Ishikawa (cell line): ENCODE results near the gene PARD3B.

Experiments used
- CEBPB ChIP-seq: IDR thresholded peaks from 2 replicates; pipeline ENCODE4 v1.6.1; 2012
- EGR1 ChIP-seq: IDR thresholded peaks from 2 replicates; pipeline ENCODE4 v1.6.1; 2012
- EP300 ChIP-seq: IDR thresholded peaks from 2 replicates; pipeline ENCODE4 v1.6.1; 2012; ENCODE audit warnings: borderline replicate concordance
- FOXM1 ChIP-seq: IDR thresholded peaks from 2 replicates; pipeline ENCODE4 v1.6.1; 2012; ENCODE audit warnings: low read depth, borderline replicate concordance
- TAF1 ChIP-seq: IDR thresholded peaks from 2 replicates; pipeline ENCODE4 v1.6.1; 2012; ENCODE audit warnings: low read depth, mild to moderate bottlenecking
- TCF12 ChIP-seq: IDR thresholded peaks from 2 replicates; pipeline ENCODE4 v1.6.1; 2012; ENCODE audit warnings: low read depth
- TEAD4 ChIP-seq: IDR thresholded peaks from 2 replicates; pipeline ENCODE4 v1.6.1; 2012
- YY1 ChIP-seq: IDR thresholded peaks from 2 replicates; pipeline ENCODE4 v1.6.1; 2012; ENCODE audit warnings: low read depth
- TF ChIP-seq, protein P1 (sequence below): IDR thresholded peaks from 2 replicates; pipeline ENCODE4 v1.6.1; 2012; ENCODE audit warnings: low read depth, mild to moderate bottlenecking
- TF ChIP-seq, protein P2 (sequence below): IDR thresholded peaks from 2 replicates; pipeline ENCODE4 v1.6.1; 2012

DNA sequence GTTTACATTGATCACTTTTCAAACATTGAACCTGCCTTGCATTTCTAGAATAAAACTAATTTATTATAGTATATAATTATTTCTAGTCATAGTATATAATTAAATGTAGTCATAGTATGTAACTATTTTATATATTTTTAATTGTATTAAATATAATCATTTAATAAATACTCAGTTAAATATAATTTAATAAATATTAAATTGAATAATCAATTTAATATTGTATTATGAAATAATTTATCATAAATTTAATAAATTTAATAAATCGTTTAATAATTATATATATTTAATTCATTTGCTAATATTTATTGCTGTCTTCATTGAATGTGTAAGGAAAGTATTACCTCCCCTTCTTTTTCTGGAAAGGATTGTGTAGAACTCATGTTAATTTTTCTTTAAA, 911.4 kb downstream of the PARD3B start:
- TF ChIP-seq FOXM1 (no peak), CEBPB (no peak), TAF1 (no peak), TEAD4 (no peak), EGR1 (no peak), YY1 (no peak), TCF12 (no peak), EP300 (no peak)
- TF ChIP-seq, protein P1, sequence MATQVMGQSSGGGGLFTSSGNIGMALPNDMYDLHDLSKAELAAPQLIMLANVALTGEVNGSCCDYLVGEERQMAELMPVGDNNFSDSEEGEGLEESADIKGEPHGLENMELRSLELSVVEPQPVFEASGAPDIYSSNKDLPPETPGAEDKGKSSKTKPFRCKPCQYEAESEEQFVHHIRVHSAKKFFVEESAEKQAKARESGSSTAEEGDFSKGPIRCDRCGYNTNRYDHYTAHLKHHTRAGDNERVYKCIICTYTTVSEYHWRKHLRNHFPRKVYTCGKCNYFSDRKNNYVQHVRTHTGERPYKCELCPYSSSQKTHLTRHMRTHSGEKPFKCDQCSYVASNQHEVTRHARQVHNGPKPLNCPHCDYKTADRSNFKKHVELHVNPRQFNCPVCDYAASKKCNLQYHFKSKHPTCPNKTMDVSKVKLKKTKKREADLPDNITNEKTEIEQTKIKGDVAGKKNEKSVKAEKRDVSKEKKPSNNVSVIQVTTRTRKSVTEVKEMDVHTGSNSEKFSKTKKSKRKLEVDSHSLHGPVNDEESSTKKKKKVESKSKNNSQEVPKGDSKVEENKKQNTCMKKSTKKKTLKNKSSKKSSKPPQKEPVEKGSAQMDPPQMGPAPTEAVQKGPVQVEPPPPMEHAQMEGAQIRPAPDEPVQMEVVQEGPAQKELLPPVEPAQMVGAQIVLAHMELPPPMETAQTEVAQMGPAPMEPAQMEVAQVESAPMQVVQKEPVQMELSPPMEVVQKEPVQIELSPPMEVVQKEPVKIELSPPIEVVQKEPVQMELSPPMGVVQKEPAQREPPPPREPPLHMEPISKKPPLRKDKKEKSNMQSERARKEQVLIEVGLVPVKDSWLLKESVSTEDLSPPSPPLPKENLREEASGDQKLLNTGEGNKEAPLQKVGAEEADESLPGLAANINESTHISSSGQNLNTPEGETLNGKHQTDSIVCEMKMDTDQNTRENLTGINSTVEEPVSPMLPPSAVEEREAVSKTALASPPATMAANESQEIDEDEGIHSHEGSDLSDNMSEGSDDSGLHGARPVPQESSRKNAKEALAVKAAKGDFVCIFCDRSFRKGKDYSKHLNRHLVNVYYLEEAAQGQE = no peak
- TF ChIP-seq, protein P2, sequence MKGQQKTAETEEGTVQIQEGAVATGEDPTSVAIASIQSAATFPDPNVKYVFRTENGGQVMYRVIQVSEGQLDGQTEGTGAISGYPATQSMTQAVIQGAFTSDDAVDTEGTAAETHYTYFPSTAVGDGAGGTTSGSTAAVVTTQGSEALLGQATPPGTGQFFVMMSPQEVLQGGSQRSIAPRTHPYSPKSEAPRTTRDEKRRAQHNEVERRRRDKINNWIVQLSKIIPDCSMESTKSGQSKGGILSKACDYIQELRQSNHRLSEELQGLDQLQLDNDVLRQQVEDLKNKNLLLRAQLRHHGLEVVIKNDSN = no peak
